K562 (cell line): Measurements from ENCODE around the gene ARHGAP25. TPM values are rescaled to one million over a fixed set of nuclear protein-coding genes. Genes with fewer than 3 reads are reported as not detected.

ENCODE experiments used
- ARHGAP35 ChIP-seq: fragments of 450-650 bp; IDR thresholded peaks from 2 replicates; pipeline ENCODE4 v1.6.1; 2018; ENCODE audit not compliant: partially characterized antibody
- ARID2 ChIP-seq: fragments of 450-650 bp; IDR thresholded peaks from 2 replicates; pipeline ENCODE4 v1.6.1; 2017; ENCODE audit warnings: antibody characterized with exemption, mild to moderate bottlenecking
- BHLHE40 ChIP-seq: IDR thresholded peaks from 2 replicates; pipeline ENCODE4 v1.6.1; 2011; ENCODE audit warnings: low read length, improper control_type of control experiment
- BRD9 ChIP-seq: fragments of 450-650 bp; IDR thresholded peaks from 2 replicates; pipeline ENCODE4 v1.6.1; 2018; ENCODE audit warnings: low read depth; ENCODE audit not compliant: partially characterized antibody
- ELF1 ChIP-seq: fragments of 200-800 bp; sonication (Bioruptor generic); IDR thresholded peaks from 2 replicates; pipeline ENCODE4 v1.6.1; 2016; ENCODE audit warnings: missing genetic modification characterization, missing compliant biosample characterization
- ESRRB ChIP-seq: fragments of 250-450 bp; sonication (Bioruptor Pico); IDR thresholded peaks from 2 replicates; pipeline ENCODE4 v1.5.0; 2020; ENCODE audit warnings: mild to moderate bottlenecking, moderate library complexity, borderline replicate concordance
- FUS ChIP-seq: fragments of 200-400 bp; formaldehyde crosslinking; optimal IDR thresholded peaks from 2 replicates; pipeline ENCODE3; 2017; ENCODE audit warnings: low read depth, low read length
- GABPB2 ChIP-seq: fragments of 250-450 bp; sonication (Bioruptor Pico); conservative IDR thresholded peaks from 2 replicates; pipeline ENCODE4 v1.5.1; 2021; ENCODE audit warnings: mild to moderate bottlenecking
- HDGF ChIP-seq: fragments of 450-650 bp; IDR thresholded peaks from 2 replicates; pipeline ENCODE4 v1.6.1; 2016
- HNRNPL ChIP-seq: fragments of 200-400 bp; formaldehyde crosslinking; IDR thresholded peaks from 2 replicates; pipeline ENCODE4 v1.6.1; 2017; ENCODE audit warnings: low read depth, mild to moderate bottlenecking, low read length
- L3MBTL2 ChIP-seq: fragments of 450-650 bp; IDR thresholded peaks from 2 replicates; pipeline ENCODE4 v1.6.1; 2016; ENCODE audit warnings: mild to moderate bottlenecking, moderate library complexity
- MTF1 ChIP-seq: fragments of 250-450 bp; sonication (Bioruptor Pico); IDR thresholded peaks from 2 replicates; pipeline ENCODE4 v1.9.0; 2021; ENCODE audit warnings: moderate library complexity, mild to moderate bottlenecking, inconsistent platforms, borderline replicate concordance
- NCOA2 ChIP-seq, 2 experiments: fragments of 450-650 bp; IDR thresholded peaks; 2 replicates each; pipeline ENCODE4 v1.6.1; 2018; ENCODE audit warnings: mild to moderate bottlenecking in 2 of 2, moderate library complexity in 1 of 2; ENCODE audit not compliant: partially characterized antibody in 2 of 2
- NR2C2 ChIP-seq, 2 experiments: fragments of 200-800 bp in 1 of 2; sonication (Bioruptor generic) in 1 of 2; sonication (generic) in 1 of 2; formaldehyde crosslinking in 1 of 2; IDR thresholded peaks; 2 replicates each; pipeline versions ENCODE4 v1.6.1 to v1.8.0; 2016 to 2022; ENCODE audit warnings: mild to moderate bottlenecking in 1 of 2, missing compliant biosample characterization in 1 of 2, missing genetic modification characterization in 1 of 2, missing genetic modification reagents in 1 of 2
- PHB ChIP-seq: fragments of 250-450 bp; sonication (Bioruptor Pico); IDR thresholded peaks from 2 replicates; pipeline ENCODE4 v1.5.0; 2021
- SNRNP70 ChIP-seq: fragments of 200-400 bp; formaldehyde crosslinking; optimal IDR thresholded peaks from 2 replicates; pipeline ENCODE3; 2017; ENCODE audit warnings: low read depth, low read length
- SUPT5H ChIP-seq: fragments of 450-650 bp; IDR thresholded peaks from 2 replicates; pipeline ENCODE4 v1.6.1; 2016
- TBL1XR1 ChIP-seq, 2 experiments: IDR thresholded peaks; 2 replicates each; pipeline ENCODE4 v1.6.1; 2012; ENCODE audit warnings: improper control_type of control experiment in 2 of 2, low read length in 2 of 2, mild to moderate bottlenecking in 1 of 2
- TFAM ChIP-seq: fragments of 250-450 bp; sonication (Bioruptor Pico); conservative IDR thresholded peaks from 2 replicates; pipeline ENCODE4 v1.5.0; 2021; ENCODE audit warnings: mild to moderate bottlenecking, moderate library complexity
- ZBED1 ChIP-seq: IDR thresholded peaks from 2 replicates; pipeline ENCODE4 v1.6.1; 2014
- ZKSCAN1 ChIP-seq: fragments of 150-350 bp; IDR thresholded peaks from 2 replicates; pipeline ENCODE4 v1.6.1; 2016; ENCODE audit warnings: low read depth, low read length
- ZNF12 ChIP-seq: sonication (generic); formaldehyde crosslinking; IDR thresholded peaks from 2 replicates; pipeline ENCODE4 v1.4.0; 2020; ENCODE audit warnings: mild to moderate bottlenecking, missing genetic modification reagents
- ZNF23 ChIP-seq: fragments of 250-450 bp; sonication (Bioruptor Pico); IDR thresholded peaks from 2 replicates; pipeline ENCODE4 v1.4.0; 2020; ENCODE audit warnings: mild to moderate bottlenecking
- ZNF239 ChIP-seq: fragments of 250-450 bp; sonication (Bioruptor Pico); IDR thresholded peaks from 2 replicates; pipeline ENCODE4 v1.4.0; 2020; ENCODE audit warnings: mild to moderate bottlenecking
- ZNF253 ChIP-seq: fragments of 250-450 bp; sonication (Bioruptor Pico); conservative IDR thresholded peaks from 2 replicates; pipeline ENCODE4 v1.6.1; 2021; ENCODE audit warnings: mild to moderate bottlenecking
- ZNF311 ChIP-seq: fragments of 250-450 bp; sonication (Bioruptor Pico); IDR thresholded peaks from 2 replicates; pipeline ENCODE4 v1.4.0; 2020; ENCODE audit warnings: mild to moderate bottlenecking, moderate library complexity
- ZNF551 ChIP-seq: fragments of 250-450 bp; sonication (Bioruptor Pico); IDR thresholded peaks from 2 replicates; pipeline ENCODE4 v1.5.0; 2021; ENCODE audit warnings: mild to moderate bottlenecking, moderate library complexity
- polyA plus RNA-seq, 8 experiments: library from polyadenylated mRNA; depleted of rRNA in 4 of 8; stranded (reverse) in 5 of 8; unstranded in 3 of 8; fragments of >200 nt; fragmentation: Nextera tagmentation in 2 of 8; fragmentation: Illumina TruSeq in 1 of 8; extraction: Ambion mirVana in 2 of 8; extraction: Trizol in 1 of 8; gene quantifications; 2 replicates each; pipeline versions ENCODE4 v1.2.1 to v1.2.3, GENCODE V29; 2011 to 2014; ENCODE audit warnings: inconsistent platforms in 1 of 8, missing spikeins in 1 of 8
- total RNA-seq, 7 experiments: library from RNA; depleted of rRNA in 6 of 7; stranded (reverse); fragments of >200 nt in 6 of 7; fragmentation: Illumina TruSeq in 2 of 7; extraction: Trizol in 2 of 7; gene quantifications; 2 replicates each; pipeline versions ENCODE4 v1.2.1 to v1.2.3, GENCODE V29; 2011 to 2021; ENCODE audit warnings: low replicate concordance in 1 of 7
- TF ChIP-seq, protein P1 (sequence below): sonication (generic); formaldehyde crosslinking; IDR thresholded peaks from 2 replicates; pipeline ENCODE4 v1.4.0; 2020; ENCODE audit warnings: mild to moderate bottlenecking, missing genetic modification reagents
- TF ChIP-seq, protein P2 (sequence below): IDR thresholded peaks from 2 replicates; pipeline ENCODE4 v1.6.1; 2014; ENCODE audit warnings: antibody characterized with exemption
- TF ChIP-seq, protein P3 (sequence below): fragments of 250-450 bp; sonication (Bioruptor Pico); IDR thresholded peaks from 2 replicates; pipeline ENCODE4 v1.9.0; 2021; ENCODE audit warnings: mild to moderate bottlenecking

The ARHGAP25 gene
- total and polyA plus RNA-seq, 9 of the 15 experiments (the other 6 are each of a cell fraction or from before 2014, with no cell fraction given), result 4.9 to 14.8 (median 10.7) TPM

DNA sequence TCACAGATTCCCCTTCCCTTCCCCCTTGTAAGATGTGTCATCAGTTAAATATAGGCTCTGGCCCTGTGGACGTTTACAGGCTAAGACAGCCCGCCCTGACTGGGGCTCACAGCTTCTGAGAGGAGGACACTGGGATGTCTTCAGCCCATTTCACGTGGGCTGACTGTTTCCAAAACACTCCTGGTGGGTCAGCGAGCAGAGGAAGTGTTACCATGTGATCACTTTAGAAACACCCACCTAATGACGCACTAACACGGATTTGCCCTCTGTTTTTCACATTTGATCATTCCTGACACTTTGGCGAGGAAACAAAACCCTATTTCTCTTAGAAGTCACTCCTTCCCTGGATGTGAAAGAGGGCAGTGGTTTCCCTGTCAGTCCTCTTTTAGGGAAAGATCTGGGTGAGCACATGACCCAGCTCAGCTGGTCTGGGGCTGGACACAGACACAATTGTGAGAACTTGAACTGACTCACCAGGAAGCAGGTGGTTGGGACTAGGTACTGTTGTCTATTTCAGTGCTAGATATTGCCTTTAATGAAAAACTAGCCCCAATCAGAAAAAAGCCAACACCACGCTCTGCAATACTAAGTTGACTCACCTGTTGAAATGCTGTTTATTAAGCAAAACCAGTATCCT lies 97.7 kb downstream of the ARHGAP25 start (continued):
- TF ChIP-seq ZNF12 (no peak), NCOA2 (IDR thresholded peaks at IDR 0.05; ENCODE audit: partially characterized antibody in 2 of 2) (no peak), ZNF253 (CRISPR knock-in tag) (no peak), ELF1 (tag) (no peak), ARID2 (no peak), ZBED1 (no peak), SUPT5H (no peak), HDGF (no peak), TBL1XR1 (IDR thresholded peaks at IDR 0.05; ENCODE audit: low read length in 2 of 2) (no peak), ESRRB (CRISPR knock-in tag) (no peak), GABPB2 (CRISPR knock-in tag) (no peak), NR2C2 (CRISPR knock-in tag; IDR thresholded peaks at IDR 0.05) (0 out of 2 replicates have a peak, but pooled peaks have one; percentile 20), NR2C2 (tag; IDR thresholded peaks at IDR 0.05) (peak; percentile 79), ZNF239 (CRISPR knock-in tag) (no peak), ZNF311 (CRISPR knock-in tag) (no peak), ZNF23 (CRISPR knock-in tag) (no peak), BHLHE40 (peak; percentile 41; the same call in 1 of the 2 replicates), ZNF551 (no peak), PHB (CRISPR knock-in tag) (no peak), FUS (no peak), ARHGAP35 (no peak), SNRNP70 (no peak), L3MBTL2 (peak; percentile 84), TFAM (no peak), HNRNPL (no peak), ZKSCAN1 (no peak), MTF1 (CRISPR knock-in tag) (no peak), BRD9 (no peak)
- TF ChIP-seq, protein P1, sequence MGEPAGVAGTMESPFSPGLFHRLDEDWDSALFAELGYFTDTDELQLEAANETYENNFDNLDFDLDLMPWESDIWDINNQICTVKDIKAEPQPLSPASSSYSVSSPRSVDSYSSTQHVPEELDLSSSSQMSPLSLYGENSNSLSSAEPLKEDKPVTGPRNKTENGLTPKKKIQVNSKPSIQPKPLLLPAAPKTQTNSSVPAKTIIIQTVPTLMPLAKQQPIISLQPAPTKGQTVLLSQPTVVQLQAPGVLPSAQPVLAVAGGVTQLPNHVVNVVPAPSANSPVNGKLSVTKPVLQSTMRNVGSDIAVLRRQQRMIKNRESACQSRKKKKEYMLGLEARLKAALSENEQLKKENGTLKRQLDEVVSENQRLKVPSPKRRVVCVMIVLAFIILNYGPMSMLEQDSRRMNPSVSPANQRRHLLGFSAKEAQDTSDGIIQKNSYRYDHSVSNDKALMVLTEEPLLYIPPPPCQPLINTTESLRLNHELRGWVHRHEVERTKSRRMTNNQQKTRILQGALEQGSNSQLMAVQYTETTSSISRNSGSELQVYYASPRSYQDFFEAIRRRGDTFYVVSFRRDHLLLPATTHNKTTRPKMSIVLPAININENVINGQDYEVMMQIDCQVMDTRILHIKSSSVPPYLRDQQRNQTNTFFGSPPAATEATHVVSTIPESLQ (CRISPR knock-in tag), result no peak
- TF ChIP-seq, protein P2, sequence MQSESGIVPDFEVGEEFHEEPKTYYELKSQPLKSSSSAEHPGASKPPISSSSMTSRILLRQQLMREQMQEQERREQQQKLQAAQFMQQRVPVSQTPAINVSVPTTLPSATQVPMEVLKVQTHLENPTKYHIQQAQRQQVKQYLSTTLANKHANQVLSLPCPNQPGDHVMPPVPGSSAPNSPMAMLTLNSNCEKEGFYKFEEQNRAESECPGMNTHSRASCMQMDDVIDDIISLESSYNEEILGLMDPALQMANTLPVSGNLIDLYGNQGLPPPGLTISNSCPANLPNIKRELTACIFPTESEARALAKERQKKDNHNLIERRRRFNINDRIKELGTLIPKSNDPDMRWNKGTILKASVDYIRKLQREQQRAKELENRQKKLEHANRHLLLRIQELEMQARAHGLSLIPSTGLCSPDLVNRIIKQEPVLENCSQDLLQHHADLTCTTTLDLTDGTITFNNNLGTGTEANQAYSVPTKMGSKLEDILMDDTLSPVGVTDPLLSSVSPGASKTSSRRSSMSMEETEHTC, result peak; percentile 43; the same call in 1 of the 2 replicates
- TF ChIP-seq, protein P3, sequence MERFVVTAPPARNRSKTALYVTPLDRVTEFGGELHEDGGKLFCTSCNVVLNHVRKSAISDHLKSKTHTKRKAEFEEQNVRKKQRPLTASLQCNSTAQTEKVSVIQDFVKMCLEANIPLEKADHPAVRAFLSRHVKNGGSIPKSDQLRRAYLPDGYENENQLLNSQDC (CRISPR knock-in tag), result no peak
